GM19452 (cell line): Measurements from ENCODE around the gene ARHGAP4.

Experiments
- ATAC-seq: cut with Tn5 transposase; IDR thresholded peaks from one replicate; pipeline ENCODE4 v1.9.1; 2021; ENCODE audit not compliant: unreplicated experiment

Gene ARHGAP4

GRCh38 chrX:153925739-153926551 is at the start of gene ARHGAP4:
Gene ARHGAP4, minus strand, starts transcription at chrX:153926264. Its CDS starts 62 bp downstream, at chrX:153926202.
- ATAC-seq: no peak

- ATAC-seq: no peak
Observed at GRCh38 chrX:153974726-153975286, 48.7 kb upstream of the ARHGAP4 start.

GRCh38 chrX:153974003-153974725 is 48.1 kb upstream of the ARHGAP4 start:
- no peak for ATAC-seq

GRCh38 chrX:153973127-153974002 is 47.3 kb upstream of the ARHGAP4 start:
- ATAC-seq: no peak

- ATAC-seq: peak; percentile 51
Observed at GRCh38 chrX:153972368-153973126, 46.5 kb upstream of the ARHGAP4 start, which contains the start of gene TMEM187. Gene TMEM187, plus strand, starts transcription at chrX:153972754. Its CDS starts 9,309 bp downstream, at chrX:153982063.

- ATAC-seq: peak; percentile 34
Observed at GRCh38 chrX:153971450-153972367, 45.6 kb upstream of the ARHGAP4 start, which contains the start of gene HCFC1. Gene HCFC1, minus strand, starts transcription at chrX:153971818. Its CDS starts 978 bp downstream, at chrX:153970840.

- ATAC-seq: peak; percentile 42
Observed at GRCh38 chrX:153971124-153971449, 45.0 kb upstream of the ARHGAP4 start.

- ATAC-seq: no peak
Observed at GRCh38 chrX:153970357-153971123, 44.5 kb upstream of the ARHGAP4 start.

- no peak for ATAC-seq
Observed at GRCh38 chrX:153969904-153970356, 43.9 kb upstream of the ARHGAP4 start.

- ATAC-seq: no peak
Observed at GRCh38 chrX:153969125-153969903, 43.2 kb upstream of the ARHGAP4 start.

- ATAC-seq: no peak
Observed at GRCh38 chrX:153968754-153969124, 42.7 kb upstream of the ARHGAP4 start.

- ATAC-seq: no peak
Observed at GRCh38 chrX:153968255-153968654, 42.2 kb upstream of the ARHGAP4 start.

- no peak for ATAC-seq
Observed at GRCh38 chrX:153967536-153968224, 41.6 kb upstream of the ARHGAP4 start.

GRCh38 chrX:153966841-153967535 is 40.9 kb upstream of the ARHGAP4 start:
- ATAC-seq: no peak

GRCh38 chrX:153966283-153966688 is 40.2 kb upstream of the ARHGAP4 start:
- no peak for ATAC-seq

- no peak for ATAC-seq
Observed at GRCh38 chrX:153965406-153965805, 39.3 kb upstream of the ARHGAP4 start.
